ENCODE results near the gene MKNK2.
"Not testable (repeated sequence)": the region's sequence is repeated elsewhere in the genome, so short reads cannot be mapped to it uniquely, and the experiment has no call there.

Gene MKNK2

GRCh38 chr19:2050991-2051772 is at the start of gene MKNK2:
TSS of gene MKNK2 (minus strand) at chr19:2051244. CDS start at chr19:2050851, 393 bp downstream.
- peak; percentile 84 for DNase-seq

GRCh38 chr19:2100719-2101061 is 49.6 kb upstream of the MKNK2 start:
- no peak for DNase-seq

GRCh38 chr19:2099937-2100718 is 49.1 kb upstream of the MKNK2 start:
- DNase-seq, result no peak

GRCh38 chr19:2099054-2099501 is 48.0 kb upstream of the MKNK2 start:
- no peak for DNase-seq

GRCh38 chr19:2097886-2098327 is 46.9 kb upstream of the MKNK2 start:
- no peak for DNase-seq

- DNase-seq, result peak; percentile 57
These were observed 46.3 kb upstream of the MKNK2 start for GRCh38 chr19:2097203-2097885.

GRCh38 chr19:2096480-2097202 is 45.6 kb upstream of the MKNK2 start, which contains the start of gene IZUMO4:
TSS of gene IZUMO4 (plus strand) at chr19:2096915. CDS start at chr19:2096946, 31 bp downstream.
- DNase-seq, result peak; percentile 95

- DNase-seq, result peak; percentile 87
These were observed 45.0 kb upstream of the MKNK2 start, which contains the start of gene MOB3A for GRCh38 chr19:2096034-2096479. TSS of gene MOB3A (minus strand) at chr19:2096326. CDS start at chr19:2078560, 17,766 bp downstream.

GRCh38 chr19:2091926-2092525 is 41.0 kb upstream of the MKNK2 start:
- not testable (repeated sequence) for DNase-seq

GRCh38 chr19:2089727-2090053 is 38.6 kb upstream of the MKNK2 start:
- DNase-seq, result no peak

- DNase-seq, result no peak
These were observed 38.1 kb upstream of the MKNK2 start for GRCh38 chr19:2089001-2089711.

- DNase-seq, result peak; percentile 40
These were observed 36.6 kb upstream of the MKNK2 start for GRCh38 chr19:2087621-2088100.

- DNase-seq, result peak; percentile 22
These were observed 35.9 kb upstream of the MKNK2 start for GRCh38 chr19:2086695-2087620.

GRCh38 chr19:2084993-2085720 is 34.1 kb upstream of the MKNK2 start:
- peak; percentile 97 for DNase-seq

GRCh38 chr19:2083174-2083854 is 32.3 kb upstream of the MKNK2 start:
- peak; percentile 77 for DNase-seq

GRCh38 chr19:2081873-2082810 is 31.1 kb upstream of the MKNK2 start:
- peak; percentile 62 for DNase-seq

- no peak for DNase-seq
These were observed 29.4 kb upstream of the MKNK2 start for GRCh38 chr19:2080336-2080988.
